Smooth muscle cell (in vitro differentiated cells): ENCODE measurements around the gene TMEM109. TPM values are rescaled to one million over a fixed set of nuclear protein-coding genes. Genes with fewer than 3 reads are reported as not detected.

ENCODE experiments used
- DNase-seq: peaks from one replicate; lab custom pipeline; 2025; ENCODE audit not compliant: unreplicated experiment; lab: John Stamatoyannopoulos, UW
- H2AFZ ChIP-seq: fragments of 200-600 bp; sonication (generic); 2 replicates; pipeline ENCODE4 v1.6.0; 2016; ENCODE audit warnings: antibody characterized with exemption, low read depth, mild to moderate bottlenecking
- H3F3A ChIP-seq: fragments of 200-600 bp; sonication (generic); 2 replicates; pipeline ENCODE4 v1.6.0; 2017; ENCODE audit warnings: antibody characterized with exemption, low read depth
- H3K27ac ChIP-seq: fragments of 200-600 bp; sonication (generic); 2 replicates; pipeline ENCODE4 v1.5.1; 2016; ENCODE audit warnings: low read depth, mild to moderate bottlenecking
- H3K27me3 ChIP-seq: fragments of 200-600 bp; sonication (generic); 2 replicates; pipeline ENCODE4 v1.6.1; 2016; ENCODE audit warnings: low read depth, mild to moderate bottlenecking
- H3K36me3 ChIP-seq: fragments of 200-600 bp; sonication (generic); 2 replicates; pipeline ENCODE4 v1.5.1; 2016; ENCODE audit warnings: low read depth
- H3K4me1 ChIP-seq: fragments of 200-600 bp; sonication (generic); 2 replicates; pipeline ENCODE4 v1.5.1; 2016; ENCODE audit warnings: low read depth
- H3K4me2 ChIP-seq: fragments of 200-600 bp; sonication (generic); 2 replicates; pipeline ENCODE4 v1.6.0; 2016; ENCODE audit warnings: mild to moderate bottlenecking
- H3K4me3 ChIP-seq: fragments of 200-600 bp; sonication (generic); 2 replicates; pipeline ENCODE4 v1.5.1; 2016; ENCODE audit warnings: mild to moderate bottlenecking
- H3K79me2 ChIP-seq: fragments of 200-600 bp; sonication (generic); 2 replicates; pipeline ENCODE4 v1.6.0; 2016; ENCODE audit warnings: low read depth, mild to moderate bottlenecking
- H3K9ac ChIP-seq: fragments of 200-600 bp; sonication (generic); 2 replicates; pipeline ENCODE4 v1.6.0; 2016; ENCODE audit warnings: low read depth
- H3K9me3 ChIP-seq: fragments of 200-600 bp; sonication (generic); replicated peaks from 2 replicates; pipeline ENCODE4 v1.5.1; 2016; ENCODE audit warnings: low read depth
- H4K20me1 ChIP-seq: fragments of 200-600 bp; sonication (generic); 2 replicates; pipeline ENCODE4 v1.6.0; 2016; ENCODE audit warnings: low read depth
- WGBS: methylation state at CpG from one replicate; pipeline ENCODE4 v1.1.7; 2016; ENCODE audit warnings: low lambda C conversion rate; 5-methylcytosine and 5-hydroxymethylcytosine counted together
- polyA plus RNA-seq: library from polyadenylated mRNA; unstranded; fragments of >200 nt; fragmentation: Nextera tagmentation; extraction: Ambion mirVana; gene quantifications from 2 replicates; pipeline ENCODE4 v1.2.1, GENCODE V29; 2016
- total RNA-seq: library from RNA; depleted of rRNA; stranded (reverse); fragments of >200 nt; gene quantifications from 2 replicates; pipeline ENCODE4 v1.2.3, GENCODE V29; 2014
- TF ChIP-seq, protein P1 (sequence below): fragments of 200-600 bp; sonication (generic); IDR thresholded peaks from 2 replicates; pipeline ENCODE4 v1.5.1; 2017; ENCODE audit warnings: borderline replicate concordance, mild to moderate bottlenecking, antibody characterized with exemption; ENCODE audit not compliant: insufficient read depth, poor library complexity, severe bottlenecking

The TMEM109 gene
- total and polyA plus RNA-seq, 2 experiments from 2014 or later, result 19.8 to 107 TPM

DNA sequence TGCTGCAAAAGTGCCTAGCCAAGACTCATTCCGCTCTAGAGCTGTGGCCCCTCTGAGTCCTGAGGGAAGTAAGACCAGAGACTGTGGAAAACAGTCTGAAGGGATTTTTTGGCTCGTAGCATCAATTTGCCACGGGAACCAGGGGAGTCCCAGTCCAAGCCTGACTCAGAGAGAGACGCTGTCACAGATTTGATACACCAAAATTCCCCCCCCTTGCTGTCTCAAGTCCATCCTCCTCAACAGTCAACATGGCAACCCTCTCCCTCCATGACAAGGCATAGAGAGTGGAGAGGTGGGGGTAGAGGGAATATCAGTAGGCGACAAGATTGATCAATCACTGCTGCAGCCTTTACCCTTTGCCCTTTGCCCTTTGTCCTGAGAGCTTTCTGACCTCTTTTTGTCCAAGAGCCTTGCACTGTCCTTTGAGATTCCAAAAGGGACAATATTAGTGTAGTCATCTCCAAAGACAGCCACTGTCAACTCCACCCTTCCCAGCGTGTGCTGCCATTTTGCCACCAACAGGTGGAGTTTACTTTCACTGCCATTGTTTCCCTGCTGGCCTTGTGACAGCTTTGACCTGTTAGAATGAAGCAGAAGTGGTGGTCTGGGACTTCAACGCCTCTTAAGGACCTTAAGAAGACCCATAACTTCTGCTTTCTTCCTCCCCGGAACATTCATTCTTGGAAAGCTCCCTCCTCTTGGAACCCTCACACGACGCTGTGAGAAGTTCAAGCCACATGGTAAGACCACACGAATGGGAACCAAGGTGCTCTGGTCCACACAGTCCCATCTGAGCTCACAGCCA lies 30.7 kb downstream of the TMEM109 start:
- WGBS, result 86% methylated on average over 11 of the region's 11 CpGs
- Histone ChIP-seq H3K9me3 (no peaks in the 10 kb centered on the region), H3K4me2 (no peak overlapping the region), H4K20me1 (no peaks in the 10 kb centered on the region), H3K79me2 (no peaks in the 10 kb centered on the region), H3K4me1 (no peaks in the 10 kb centered on the region), H3K27ac (no peak overlapping the region), H3K27me3 (peaks cover 11% of the 10 kb centered on the region), H3K9ac (no peak overlapping the region), H3F3A (no peaks in the 10 kb centered on the region), H2AFZ (no peak overlapping the region), H3K4me3 (no peak overlapping the region), H3K36me3 (no peaks in the 10 kb centered on the region)
- TF ChIP-seq, protein P1, sequence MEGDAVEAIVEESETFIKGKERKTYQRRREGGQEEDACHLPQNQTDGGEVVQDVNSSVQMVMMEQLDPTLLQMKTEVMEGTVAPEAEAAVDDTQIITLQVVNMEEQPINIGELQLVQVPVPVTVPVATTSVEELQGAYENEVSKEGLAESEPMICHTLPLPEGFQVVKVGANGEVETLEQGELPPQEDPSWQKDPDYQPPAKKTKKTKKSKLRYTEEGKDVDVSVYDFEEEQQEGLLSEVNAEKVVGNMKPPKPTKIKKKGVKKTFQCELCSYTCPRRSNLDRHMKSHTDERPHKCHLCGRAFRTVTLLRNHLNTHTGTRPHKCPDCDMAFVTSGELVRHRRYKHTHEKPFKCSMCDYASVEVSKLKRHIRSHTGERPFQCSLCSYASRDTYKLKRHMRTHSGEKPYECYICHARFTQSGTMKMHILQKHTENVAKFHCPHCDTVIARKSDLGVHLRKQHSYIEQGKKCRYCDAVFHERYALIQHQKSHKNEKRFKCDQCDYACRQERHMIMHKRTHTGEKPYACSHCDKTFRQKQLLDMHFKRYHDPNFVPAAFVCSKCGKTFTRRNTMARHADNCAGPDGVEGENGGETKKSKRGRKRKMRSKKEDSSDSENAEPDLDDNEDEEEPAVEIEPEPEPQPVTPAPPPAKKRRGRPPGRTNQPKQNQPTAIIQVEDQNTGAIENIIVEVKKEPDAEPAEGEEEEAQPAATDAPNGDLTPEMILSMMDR, result peak; percentile 16
- no peak for DNase-seq

DNA sequence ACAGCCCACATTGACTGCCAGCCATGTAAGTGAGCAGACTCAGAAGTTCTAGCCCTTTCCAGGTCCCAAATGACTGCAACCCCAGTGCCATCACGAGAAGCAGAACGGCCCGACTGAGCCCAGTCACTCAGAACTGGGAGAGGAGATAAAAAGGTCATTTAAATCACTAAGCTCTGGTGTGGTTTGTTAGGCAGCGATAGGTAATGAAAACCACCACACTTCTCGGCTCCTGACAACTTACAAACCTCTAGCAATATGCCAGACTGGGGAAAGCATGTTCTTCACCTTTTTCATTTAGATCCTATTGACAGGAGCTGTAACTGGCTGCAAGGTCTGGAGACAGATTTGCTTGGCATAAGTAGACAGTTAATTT lies 31.3 kb downstream of the TMEM109 start:
- TF ChIP-seq, protein P1, result no peak
- Histone ChIP-seq H3K36me3 (no peaks in the 10 kb centered on the region), H3F3A (no peaks in the 10 kb centered on the region), H2AFZ (no peak overlapping the region), H3K4me3 (no peak overlapping the region), H3K27me3 (peaks cover 17% of the 10 kb centered on the region), H3K9ac (no peak overlapping the region), H4K20me1 (no peaks in the 10 kb centered on the region), H3K79me2 (no peaks in the 10 kb centered on the region), H3K4me2 (no peak overlapping the region), H3K9me3 (no peaks in the 10 kb centered on the region), H3K27ac (no peak overlapping the region), H3K4me1 (no peaks in the 10 kb centered on the region)
- 82% methylated on average over 5 of the region's 5 CpGs for WGBS
- no peak for DNase-seq

DNA sequence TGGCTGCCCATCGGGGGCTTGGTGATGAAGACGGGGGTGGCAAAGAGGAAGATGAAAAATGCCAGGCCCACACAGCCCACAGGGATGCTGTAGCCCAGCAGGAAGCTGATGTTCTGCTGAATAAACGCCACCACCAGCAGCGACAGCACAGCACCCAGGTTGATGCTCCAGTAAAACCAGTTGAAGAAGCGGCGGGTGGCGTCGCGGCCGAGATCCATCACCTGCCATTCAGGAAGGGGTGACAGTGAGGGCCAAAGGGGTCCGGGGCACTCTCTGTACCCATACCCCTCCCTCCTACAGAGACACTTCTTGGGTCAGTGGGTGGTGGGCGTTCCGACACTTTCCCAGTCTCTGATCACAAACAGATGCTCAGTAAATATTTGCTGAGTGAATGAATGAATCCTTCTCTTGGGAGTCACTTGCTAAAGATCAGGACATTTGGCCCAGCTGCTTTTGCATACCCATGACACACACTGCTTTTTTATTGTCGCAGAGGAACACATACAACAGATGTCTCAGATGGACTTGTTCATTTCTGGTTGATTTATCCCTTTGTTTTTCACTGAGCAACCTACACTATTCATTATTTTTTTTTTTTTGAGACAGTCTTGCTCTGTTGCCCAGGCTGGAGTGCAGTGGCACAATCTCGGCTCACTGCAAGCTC lies 32.8 kb downstream of the TMEM109 start:
- no peaks in the 10 kb centered on the region for H4K20me1 ChIP-seq
- WGBS, result 90% methylated on average over 15 of the region's 15 CpGs
- H3K4me2 ChIP-seq, result no peak overlapping the region
- H3K79me2 ChIP-seq, result no peaks in the 10 kb centered on the region
- H3K9me3 ChIP-seq, result no peaks in the 10 kb centered on the region
- no peak overlapping the region for H3K4me3 ChIP-seq
- no peak for DNase-seq
- H3F3A ChIP-seq, result no peaks in the 10 kb centered on the region
- peaks cover 30% of the 10 kb centered on the region for H3K27me3 ChIP-seq
- TF ChIP-seq, protein P1, result no peak
- no peaks in the 10 kb centered on the region for H3K4me1 ChIP-seq
- no peak overlapping the region for H3K9ac ChIP-seq
- no peak overlapping the region for H2AFZ ChIP-seq
- H3K36me3 ChIP-seq, result no peaks in the 10 kb centered on the region
- H3K27ac ChIP-seq, result no peak overlapping the region
